ENCODE results near the gene UBA3.

GRCh38 chr3:69108811-69109210 is 28.6 kb upstream of the UBA3 start:
- no peak for TF ChIP-seq REST (IDR thresholded peaks at IDR 0.05; ENCODE audit: insufficient read depth in 1 of 2, low read depth in 2 of 2, low read length in 1 of 2)
- TF ChIP-seq CTCF (IDR thresholded peaks at IDR 0.05): no peak
- TF ChIP-seq POLR2AphosphoS5 (IDR thresholded peaks at IDR 0.05; ENCODE audit: low read depth, low read length): no peak
